Astrocyte of the spinal cord (primary cell): ENCODE results near the gene NOG.

Source experiments
- DNase-seq: peaks from one replicate; pipeline ENCODE4 v3.0.0; 2011; ENCODE audit warnings: low read depth, low spot score
- H3K4me3 ChIP-seq: 2 replicates; pipeline ENCODE4 v1.5.1; 2011; ENCODE audit warnings: low read depth, mild to moderate bottlenecking, low read length, moderate library complexity
- in situ Hi-C: cut with HindIII; loops from 2 replicates; pipeline ENCODE4 v1.10.0; 2017; ENCODE audit warnings: low sequenced_read_pairs
- TF ChIP-seq, protein P1 (sequence below): IDR thresholded peaks from 2 replicates; pipeline ENCODE4 v1.5.1; 2012; ENCODE audit warnings: low read depth, mild to moderate bottlenecking, low read length, inconsistent platforms

NOG gene

DNA sequence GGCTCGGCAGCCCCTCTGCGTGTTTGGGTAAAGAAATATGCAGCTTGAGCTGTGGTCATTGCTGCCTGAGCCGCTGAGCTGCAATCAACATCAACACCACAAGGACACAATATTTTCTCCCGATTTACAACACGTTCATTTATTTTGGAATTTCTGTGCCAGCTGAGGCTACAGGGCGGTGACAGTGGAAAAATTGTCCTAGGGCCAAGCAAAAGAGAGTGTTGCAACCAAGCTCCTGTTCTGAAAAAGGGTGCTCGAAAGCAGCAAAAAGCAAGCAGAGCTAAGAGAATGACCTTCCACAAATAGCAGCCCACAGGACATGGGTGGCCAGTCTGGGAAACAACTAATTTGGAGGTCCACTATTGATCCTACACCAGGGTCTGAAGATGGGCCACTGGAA is 35.4 kb upstream of the NOG start:
- in situ Hi-C loops, result no loop called here
- no peak for DNase-seq
- TF ChIP-seq, protein P1, sequence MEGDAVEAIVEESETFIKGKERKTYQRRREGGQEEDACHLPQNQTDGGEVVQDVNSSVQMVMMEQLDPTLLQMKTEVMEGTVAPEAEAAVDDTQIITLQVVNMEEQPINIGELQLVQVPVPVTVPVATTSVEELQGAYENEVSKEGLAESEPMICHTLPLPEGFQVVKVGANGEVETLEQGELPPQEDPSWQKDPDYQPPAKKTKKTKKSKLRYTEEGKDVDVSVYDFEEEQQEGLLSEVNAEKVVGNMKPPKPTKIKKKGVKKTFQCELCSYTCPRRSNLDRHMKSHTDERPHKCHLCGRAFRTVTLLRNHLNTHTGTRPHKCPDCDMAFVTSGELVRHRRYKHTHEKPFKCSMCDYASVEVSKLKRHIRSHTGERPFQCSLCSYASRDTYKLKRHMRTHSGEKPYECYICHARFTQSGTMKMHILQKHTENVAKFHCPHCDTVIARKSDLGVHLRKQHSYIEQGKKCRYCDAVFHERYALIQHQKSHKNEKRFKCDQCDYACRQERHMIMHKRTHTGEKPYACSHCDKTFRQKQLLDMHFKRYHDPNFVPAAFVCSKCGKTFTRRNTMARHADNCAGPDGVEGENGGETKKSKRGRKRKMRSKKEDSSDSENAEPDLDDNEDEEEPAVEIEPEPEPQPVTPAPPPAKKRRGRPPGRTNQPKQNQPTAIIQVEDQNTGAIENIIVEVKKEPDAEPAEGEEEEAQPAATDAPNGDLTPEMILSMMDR, result no peak
- no peak overlapping the region for H3K4me3 ChIP-seq

DNA sequence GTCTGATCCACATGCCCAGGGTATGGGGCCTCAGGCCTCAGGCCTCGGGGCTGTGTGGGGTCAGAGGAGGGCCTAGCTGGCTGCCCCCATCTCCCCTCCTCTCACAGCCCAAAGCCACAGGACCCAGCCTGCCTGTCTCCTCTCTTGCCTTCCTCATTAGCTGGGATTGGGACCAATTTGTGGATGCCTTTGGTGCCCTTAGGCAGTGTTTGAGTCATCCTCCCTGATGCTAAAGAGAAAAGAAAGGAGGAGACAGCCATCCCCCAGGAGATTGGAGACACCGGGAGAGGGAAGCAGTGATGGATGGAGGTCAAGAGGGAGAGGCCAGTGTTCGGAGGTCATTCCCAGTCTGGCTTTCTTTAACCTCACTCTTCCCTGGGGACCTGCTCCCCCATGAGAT is 23.3 kb upstream of the NOG start:
- no peak overlapping the region for H3K4me3 ChIP-seq
- TF ChIP-seq, protein P1, result no peak
- in situ Hi-C loops, result no loop called here
- no peak for DNase-seq

DNA sequence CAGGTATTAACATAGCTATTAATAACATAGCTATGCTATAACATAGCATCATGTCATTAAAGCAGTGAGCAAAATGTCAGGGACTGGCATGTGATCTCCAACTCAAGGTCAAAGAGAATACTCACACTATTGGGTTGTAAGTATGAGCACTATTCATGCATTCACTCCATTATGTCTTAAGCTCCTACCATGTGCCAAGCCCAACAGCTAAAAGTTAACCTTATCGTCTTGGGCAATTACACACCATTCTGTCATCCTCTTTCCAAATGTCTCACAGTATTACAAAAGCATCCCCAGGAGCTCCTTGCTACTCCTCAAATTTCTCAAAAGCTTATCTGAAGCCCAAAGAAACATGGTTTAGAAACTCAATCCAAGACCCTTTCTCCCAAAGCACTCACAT is 22.0 kb upstream of the NOG start:
- in situ Hi-C loops, result no loop called here
- TF ChIP-seq, protein P1, result no peak
- DNase-seq, result no peak
- no peak overlapping the region for H3K4me3 ChIP-seq

DNA sequence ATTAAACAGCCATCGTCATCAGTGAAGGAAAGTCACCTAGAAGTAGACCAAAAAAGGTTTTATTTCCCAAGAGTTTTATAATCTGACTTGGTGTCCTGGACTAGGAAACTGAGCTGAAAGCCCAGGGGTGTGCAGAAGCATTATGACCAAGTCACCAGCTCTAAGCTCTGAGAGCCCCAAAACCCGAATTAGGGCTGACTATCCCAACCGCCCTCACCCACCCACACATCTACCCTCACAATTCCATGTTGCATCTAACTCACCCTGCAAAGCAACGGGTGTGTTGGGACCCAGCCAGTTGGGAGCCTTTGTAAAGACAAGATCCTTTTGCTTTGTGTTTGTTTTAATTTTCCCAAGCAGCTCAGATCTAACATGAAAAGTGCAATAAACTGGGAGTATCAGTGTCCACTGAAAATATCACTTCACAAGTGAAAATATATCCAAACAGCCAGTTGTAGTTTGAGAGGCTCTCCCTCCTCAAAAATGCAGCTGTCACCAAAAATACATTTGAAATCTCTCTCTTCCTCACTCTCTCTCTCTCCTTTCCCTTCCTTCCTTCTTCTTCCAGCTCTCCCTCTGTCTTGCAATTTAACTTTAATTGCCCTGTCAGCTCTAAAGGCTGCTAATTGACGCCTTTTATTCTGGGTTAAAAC is 16.2 kb upstream of the NOG start:
- in situ Hi-C loops, result no loop called here
- TF ChIP-seq, protein P1, result no peak
- no peak for DNase-seq
- no peak overlapping the region for H3K4me3 ChIP-seq

DNA sequence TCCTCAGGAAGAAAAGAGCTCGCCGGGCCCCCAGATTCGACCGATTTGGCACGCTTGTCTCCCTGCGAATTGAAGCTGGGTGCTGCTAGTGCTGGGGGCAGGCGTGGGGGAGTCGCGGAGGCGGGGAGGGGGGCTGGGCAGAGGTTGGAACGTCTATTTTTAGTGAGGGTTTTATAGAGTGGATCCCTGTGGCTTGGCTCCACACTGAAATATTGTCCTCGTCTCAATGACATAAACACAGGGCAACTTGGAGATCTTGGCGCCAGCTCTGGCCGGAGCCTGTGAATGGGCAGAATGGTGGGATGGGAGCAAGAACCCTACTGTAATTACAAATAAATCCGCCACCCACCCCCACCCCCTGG is 15.7 kb upstream of the NOG start:
- H3K4me3 ChIP-seq, result no peak overlapping the region
- TF ChIP-seq, protein P1, result no peak
- in situ Hi-C loops, result no loop called here
- no peak for DNase-seq

DNA sequence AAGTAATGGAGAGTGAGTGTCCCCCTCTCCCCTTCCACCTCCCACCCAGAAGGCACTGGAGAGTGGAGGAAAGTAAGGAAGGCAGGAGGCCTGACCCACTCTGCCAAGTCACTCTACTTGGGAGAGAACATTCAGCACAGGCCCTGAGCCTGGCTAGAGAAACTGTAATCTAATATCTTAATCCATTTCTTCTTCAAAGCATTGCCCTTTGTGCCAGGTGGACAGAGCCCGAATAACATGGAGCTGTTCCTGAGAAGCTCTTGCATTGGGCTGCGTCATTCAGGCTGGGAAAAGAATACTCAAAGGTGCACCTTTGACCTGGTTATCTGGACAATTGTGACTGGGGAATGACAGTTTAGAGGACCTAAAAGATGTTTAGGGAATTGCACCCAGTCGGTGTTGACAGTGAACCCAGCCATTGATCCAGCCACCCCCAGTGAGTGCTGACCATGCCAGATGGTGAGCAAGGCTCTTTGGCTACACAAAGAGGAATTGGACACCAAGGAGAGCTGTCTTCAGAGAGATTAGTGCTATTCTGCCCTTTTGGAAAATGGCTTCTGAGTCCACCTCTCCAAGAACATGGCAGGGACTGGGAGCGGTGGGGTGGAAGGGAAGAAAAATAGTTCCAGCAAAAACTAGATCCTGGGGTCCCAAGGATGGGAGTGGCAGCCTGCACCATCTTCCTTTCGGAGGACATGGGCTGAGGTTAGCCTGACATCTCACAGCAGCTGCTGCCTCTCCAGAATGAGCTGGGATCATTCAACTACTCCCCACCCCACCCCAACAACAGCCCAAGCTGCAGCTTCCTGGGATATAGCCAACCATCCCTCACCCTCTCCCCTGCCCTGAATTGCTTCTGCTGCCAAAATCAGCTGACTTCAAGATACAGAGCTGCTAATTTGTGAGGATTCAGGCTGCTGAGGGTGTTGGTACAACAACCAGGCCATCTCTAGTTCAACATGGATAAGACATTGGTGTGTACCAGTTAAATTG is 11.6 kb upstream of the NOG start:
- in situ Hi-C loops, result no loop called here
- DNase-seq, result no peak
- H3K4me3 ChIP-seq, result no peak overlapping the region
- TF ChIP-seq, protein P1, result no peak
